Keratinocyte (primary cell): ENCODE results near the gene AK8. TPM values are rescaled to one million over a fixed set of nuclear protein-coding genes. Genes with fewer than 3 reads are reported as not detected.

Source experiments
- DNase-seq: peaks from one replicate; pipeline ENCODE4 v3.0.0-alpha.2; 2011; ENCODE audit warnings: low read depth, missing footprints, low spot score
- FAIRE-seq: peaks from 2 replicates; lab custom pipeline; 2011; peaks lifted over from hg19 to GRCh38; lab: Jason Lieb, UNC
- H2AFZ ChIP-seq: 2 replicates; pipeline ENCODE4 v1.6.0; 2012; ENCODE audit warnings: low read length, control low read depth, inconsistent platforms; ENCODE audit not compliant: control insufficient read depth
- H3K27ac ChIP-seq: 2 replicates; pipeline ENCODE4 v1.5.1; 2011; ENCODE audit warnings: low read length; ENCODE audit not compliant: control insufficient read depth, insufficient read depth
- H3K27me3 ChIP-seq: 3 replicates; pipeline ENCODE4 v1.6.0; 2011; ENCODE audit warnings: low read length; ENCODE audit not compliant: control insufficient read depth, insufficient read depth; ENCODE audit errors: extremely low read depth
- H3K36me3 ChIP-seq, 2 experiments: 2 replicates in 1 of 2; 3 replicates in 1 of 2; pipeline ENCODE4 v1.5.1; 2011; ENCODE audit warnings: low read length in 2 of 2, mild to moderate bottlenecking in 1 of 2; ENCODE audit not compliant: control insufficient read depth in 2 of 2, insufficient read depth in 2 of 2; ENCODE audit errors: extremely low read depth in 1 of 2
- H3K4me1 ChIP-seq: 3 replicates; pipeline ENCODE4 v1.5.1; 2011; ENCODE audit warnings: low read length; ENCODE audit not compliant: control insufficient read depth, insufficient read depth; ENCODE audit errors: extremely low read depth
- H3K4me2 ChIP-seq: 3 replicates; pipeline ENCODE4 v1.6.0; 2011; ENCODE audit warnings: low read depth, low read length; ENCODE audit not compliant: control insufficient read depth, insufficient read depth; ENCODE audit errors: extremely low read depth
- H3K4me3 ChIP-seq, 3 experiments: fragments of 200-600 bp in 1 of 3; sonication (generic) in 1 of 3; 2 replicates in 2 of 3; 3 replicates in 1 of 3; pipeline ENCODE4 v1.5.1; 2011 to 2016; ENCODE audit warnings: low read length in 3 of 3, mild to moderate bottlenecking in 3 of 3, control low read depth in 2 of 3, inconsistent platforms in 1 of 3, low read depth in 1 of 3, mixed read lengths in 1 of 3, mixed run types in 1 of 3, moderate library complexity in 1 of 3; ENCODE audit not compliant: control insufficient read depth in 2 of 3, insufficient read depth in 2 of 3; ENCODE audit errors: extremely low read depth in 1 of 3
- H3K79me2 ChIP-seq: 2 replicates; pipeline ENCODE4 v1.6.0; 2012; ENCODE audit warnings: low read length; ENCODE audit not compliant: control insufficient read depth, insufficient read depth
- H3K9ac ChIP-seq: 3 replicates; pipeline ENCODE4 v1.6.0; 2011; ENCODE audit warnings: low read length; ENCODE audit not compliant: control insufficient read depth, insufficient read depth; ENCODE audit errors: extremely low read depth
- H3K9me1 ChIP-seq: 3 replicates; pipeline ENCODE4 v1.6.0; 2011; ENCODE audit warnings: low read length; ENCODE audit not compliant: control insufficient read depth, insufficient read depth; ENCODE audit errors: extremely low read depth
- H3K9me3 ChIP-seq: 2 replicates; pipeline ENCODE4 v1.5.1; 2012; ENCODE audit warnings: low read depth, low read length; ENCODE audit not compliant: control insufficient read depth
- H4K20me1 ChIP-seq: 3 replicates; pipeline ENCODE4 v1.6.0; 2011; ENCODE audit warnings: low read length; ENCODE audit not compliant: control insufficient read depth, insufficient read depth; ENCODE audit errors: extremely low read depth
- CTCF ChIP-seq, 3 experiments: IDR thresholded peaks in 1 of 3; conservative IDR thresholded peaks in 1 of 3; optimal IDR thresholded peaks in 1 of 3; 2 replicates in 2 of 3; 3 replicates in 1 of 3; pipeline versions ENCODE3 to v1.5.1; 2011; ENCODE audit warnings: low read length in 3 of 3, mild to moderate bottlenecking in 3 of 3, moderate library complexity in 2 of 3, control low read depth in 1 of 3, inconsistent platforms in 1 of 3; ENCODE audit not compliant: insufficient read depth in 2 of 3; ENCODE audit errors: extremely low read depth in 1 of 3
- EZH2 ChIP-seq: IDR thresholded peaks from one replicate; pipeline ENCODE4 v1.6.1; 2012; ENCODE audit warnings: inconsistent platforms, mild to moderate bottlenecking, low read length, moderate library complexity
- dilution Hi-C: fragments of 300-500 bp; cut with MboI; formaldehyde crosslinking; loops from one replicate; pipeline ENCODE4 v1.7.0; 2020; ENCODE audit warnings: low sequenced_read_pairs; ENCODE audit not compliant: extremely low pct_ligation_motif_present
- polyA plus RNA-seq, 5 experiments: library from polyadenylated mRNA; depleted of rRNA in 3 of 5; stranded (reverse) in 3 of 5; stranded (forward) in 1 of 5; unstranded in 1 of 5; fragments of >200 nt; gene quantifications; 1 replicate in 1 of 5; 2 replicates in 3 of 5; 3 replicates in 1 of 5; pipeline versions ENCODE4 v1.2.1 to v1.2.3, GENCODE V29; 2011 to 2012; ENCODE audit warnings: missing spikeins in 2 of 5, low read depth in 1 of 5, low replicate concordance in 1 of 5

Gene AK8
- polyA plus RNA-seq, 1 donor (not counting 4 experiments of a cell fraction or from before 2014, with no cell fraction given) = 0.24 TPM

GRCh38 chr9:132733260-132733815, 144.7 kb downstream of the AK8 start:
- Histone ChIP-seq H4K20me1 (no peaks in the 10 kb centered on the region), H3K36me3 (no peaks in the 10 kb centered on the region), H3K4me1 (peaks cover 21% of the 10 kb centered on the region), H3K4me2 (no peak overlapping the region), H3K9ac (no peak overlapping the region), H3K27me3 (peaks cover 20% of the 10 kb centered on the region), H3K9me3 (no peaks in the 10 kb centered on the region), H2AFZ (no peak overlapping the region), H3K79me2 (no peaks in the 10 kb centered on the region), H3K9me1 (no peaks in the 10 kb centered on the region), H3K27ac (no peak overlapping the region), H3K4me3 (no peak overlapping the region)
- DNase-seq (no peak), FAIRE-seq (no peak)
- no peak for TF ChIP-seq EZH2
- no peak for TF ChIP-seq CTCF (optimal IDR thresholded peaks at IDR 0.05 in 1 of 3, IDR thresholded peaks at IDR 0.05 in 1 of 3, conservative IDR thresholded peaks at IDR 0.05 in 1 of 3; ENCODE audit: extremely low read depth in 1 of 3, insufficient read depth in 2 of 3, low read length in 3 of 3)
- dilution Hi-C loops = no loop called here

- H3K79me2 ChIP-seq = no peaks in the 10 kb centered on the region
- no peak overlapping the region for H3K4me2 ChIP-seq
- no peak overlapping the region for H3K27ac ChIP-seq
- no peak for TF ChIP-seq CTCF (optimal IDR thresholded peaks at IDR 0.05 in 1 of 3, IDR thresholded peaks at IDR 0.05 in 1 of 3, conservative IDR thresholded peaks at IDR 0.05 in 1 of 3; ENCODE audit: extremely low read depth in 1 of 3, insufficient read depth in 2 of 3, low read length in 3 of 3)
- TF ChIP-seq EZH2 = no peak
- H3K27me3 ChIP-seq = peaks cover 27% of the 10 kb centered on the region
- no peak overlapping the region for H3K4me3 ChIP-seq
- no peak for DNase-seq
- FAIRE-seq = no peak
- no peak overlapping the region for H3K9ac ChIP-seq
- dilution Hi-C loops = no loop called here
- no peak overlapping the region for H2AFZ ChIP-seq
- H4K20me1 ChIP-seq = no peaks in the 10 kb centered on the region
- no peaks in the 10 kb centered on the region for H3K9me1 ChIP-seq
- no peaks in the 10 kb centered on the region for H3K36me3 ChIP-seq
- no peaks in the 10 kb centered on the region for H3K9me3 ChIP-seq
- H3K4me1 ChIP-seq = peaks cover 21% of the 10 kb centered on the region
Measured at GRCh38 chr9:132732326-132733259, 145.5 kb downstream of the AK8 start.
